Cardiac muscle cell (in vitro differentiated cells and primary cell): ENCODE results near the gene CRELD2. TPM values are rescaled to one million over a fixed set of nuclear protein-coding genes. Genes with fewer than 3 reads are reported as not detected.

Source experiments
- DNase-seq, 2 donors: peaks; one replicate each; pipeline versions ENCODE4 v3.0.0 to v3.0.0-alpha.2; 2010 to 2017; ENCODE audit warnings: low read depth in 1 of 2, low spot score in 1 of 2
- H3K27ac ChIP-seq: fragments of 200-600 bp; sonication (generic); 2 replicates; pipeline ENCODE4 v1.5.1; 2016
- H3K27me3 ChIP-seq: fragments of 200-600 bp; sonication (generic); 2 replicates; pipeline ENCODE4 v1.6.0; 2016; ENCODE audit warnings: control low read depth
- H3K36me3 ChIP-seq: fragments of 200-600 bp; sonication (generic); 2 replicates; pipeline ENCODE4 v1.5.1; 2016; ENCODE audit warnings: control low read depth
- H3K4me1 ChIP-seq: fragments of 200-600 bp; sonication (generic); 2 replicates; pipeline ENCODE4 v1.8.1; 2017; ENCODE audit warnings: low read depth, mild to moderate bottlenecking, mixed run types
- H3K4me3 ChIP-seq: fragments of 200-600 bp; sonication (generic); 2 replicates; pipeline ENCODE4 v1.5.1; 2016; ENCODE audit warnings: mild to moderate bottlenecking
- H3K9me3 ChIP-seq: fragments of 200-600 bp; sonication (generic); 2 replicates; pipeline ENCODE4 v1.5.1; 2017; ENCODE audit warnings: low read depth, mild to moderate bottlenecking, control low read depth
- polyA plus RNA-seq: library from polyadenylated mRNA; unstranded; fragments of >200 nt; fragmentation: Nextera tagmentation; extraction: Ambion mirVana; gene quantifications from 2 replicates; pipeline ENCODE4 v1.2.1, GENCODE V29; 2016
- total RNA-seq: library from RNA; depleted of rRNA; stranded (reverse); fragments of >200 nt; gene quantifications from 2 replicates; pipeline ENCODE4 v1.2.3, GENCODE V29; 2016
- TF ChIP-seq, protein P1 (sequence below): IDR thresholded peaks from 2 replicates; pipeline ENCODE4 v1.5.1; 2012; ENCODE audit warnings: low read depth, mild to moderate bottlenecking, low read length

CRELD2 gene
- total and polyA plus RNA-seq, 2 experiments from 2014 or later, result 36.0 to 112 TPM

DNA sequence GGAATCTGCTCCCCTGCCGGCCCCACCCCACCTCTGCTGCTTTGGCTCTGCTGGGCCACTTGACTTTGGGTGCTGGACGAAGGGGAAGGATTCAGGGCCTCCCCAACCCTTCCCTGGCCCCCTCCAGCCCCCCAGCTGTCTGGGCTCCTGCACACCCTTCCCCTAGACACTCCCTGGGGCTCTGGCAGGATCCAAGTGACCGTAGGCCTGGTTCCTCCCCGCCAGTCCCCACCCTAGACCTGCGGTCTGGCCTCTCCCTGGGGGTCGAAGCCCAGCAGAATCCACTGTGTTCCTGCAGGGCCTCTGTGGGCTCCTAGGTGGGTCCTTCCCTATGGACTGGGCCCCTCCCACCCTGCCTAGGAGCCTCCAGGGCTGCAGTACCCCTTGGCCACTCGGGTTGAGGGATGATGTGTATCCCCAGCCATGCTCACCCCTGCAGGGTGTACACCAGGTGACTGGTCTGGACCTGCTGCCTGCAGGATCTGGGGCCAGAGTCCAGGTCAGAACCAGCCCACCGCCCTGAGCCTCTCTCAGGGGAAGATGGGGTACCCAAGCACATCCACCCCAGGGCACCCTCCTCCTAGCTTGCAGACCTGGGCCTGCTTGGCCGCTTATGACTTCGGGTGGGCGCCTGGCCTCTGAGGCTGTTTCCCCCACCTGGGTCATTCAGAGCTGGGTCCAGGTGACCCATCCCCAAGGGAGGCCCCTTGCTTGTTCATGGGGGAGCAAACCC, 47.8 kb downstream of the CRELD2 start:
- peaks cover 32% of the 10 kb centered on the region for H3K4me1 ChIP-seq
- DNase-seq, result no peak

DNA sequence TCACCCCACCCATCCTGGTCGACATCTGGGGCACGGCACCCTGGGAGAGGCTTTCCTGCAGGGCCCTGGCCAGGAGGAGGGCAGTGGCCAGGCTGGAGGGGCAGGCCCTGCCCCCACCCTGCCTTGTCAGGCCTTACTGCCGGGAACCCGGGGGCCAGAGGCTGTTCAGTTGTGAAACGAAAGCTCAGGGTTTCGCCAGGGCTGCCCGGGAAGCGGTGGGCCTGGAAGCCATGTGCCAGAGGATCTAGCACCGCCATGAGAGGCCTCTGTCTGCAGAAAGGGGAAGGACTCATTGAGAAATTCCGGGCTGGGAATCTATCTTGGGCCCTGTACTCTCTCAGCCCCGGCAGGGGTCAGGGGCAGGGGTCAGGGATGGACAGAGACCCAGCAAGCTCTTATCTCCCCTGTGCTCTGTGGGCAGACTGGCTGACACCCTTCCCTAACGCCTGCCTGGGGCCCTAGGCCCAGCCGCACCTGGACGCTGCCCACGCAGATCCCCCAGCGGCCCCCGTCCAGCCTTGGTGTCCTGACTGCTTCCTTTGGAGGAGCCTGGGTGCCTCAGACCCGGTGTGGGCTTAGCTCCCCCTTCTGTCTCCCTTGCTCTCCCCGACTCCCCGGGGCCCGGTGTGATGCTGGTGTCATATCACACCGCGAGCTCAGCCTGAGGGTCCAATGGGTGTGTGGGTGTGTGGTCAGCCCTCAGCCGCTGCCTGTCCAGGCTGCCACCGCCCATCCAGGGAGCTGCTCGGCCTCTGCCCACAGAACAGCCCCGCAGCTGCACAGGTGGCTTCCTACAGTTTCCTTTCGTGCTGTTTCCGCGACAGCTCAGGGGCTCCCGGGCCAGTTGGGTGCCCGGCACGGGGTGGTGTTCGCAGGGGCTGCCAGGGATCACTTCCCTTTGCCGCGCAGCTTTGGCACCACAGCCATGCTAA, 48.6 kb downstream of the CRELD2 start:
- peak; percentile 61 to 76 for DNase-seq
- H3K27ac ChIP-seq, result peak overlapping the region; percentile 94

More for the DNA sequence above, 47.8 kb downstream of the CRELD2 start:
- peaks cover 11% of the 10 kb centered on the region for H3K36me3 ChIP-seq
- H3K27me3 ChIP-seq, result peaks cover 3% of the 10 kb centered on the region
- TF ChIP-seq, protein P1, sequence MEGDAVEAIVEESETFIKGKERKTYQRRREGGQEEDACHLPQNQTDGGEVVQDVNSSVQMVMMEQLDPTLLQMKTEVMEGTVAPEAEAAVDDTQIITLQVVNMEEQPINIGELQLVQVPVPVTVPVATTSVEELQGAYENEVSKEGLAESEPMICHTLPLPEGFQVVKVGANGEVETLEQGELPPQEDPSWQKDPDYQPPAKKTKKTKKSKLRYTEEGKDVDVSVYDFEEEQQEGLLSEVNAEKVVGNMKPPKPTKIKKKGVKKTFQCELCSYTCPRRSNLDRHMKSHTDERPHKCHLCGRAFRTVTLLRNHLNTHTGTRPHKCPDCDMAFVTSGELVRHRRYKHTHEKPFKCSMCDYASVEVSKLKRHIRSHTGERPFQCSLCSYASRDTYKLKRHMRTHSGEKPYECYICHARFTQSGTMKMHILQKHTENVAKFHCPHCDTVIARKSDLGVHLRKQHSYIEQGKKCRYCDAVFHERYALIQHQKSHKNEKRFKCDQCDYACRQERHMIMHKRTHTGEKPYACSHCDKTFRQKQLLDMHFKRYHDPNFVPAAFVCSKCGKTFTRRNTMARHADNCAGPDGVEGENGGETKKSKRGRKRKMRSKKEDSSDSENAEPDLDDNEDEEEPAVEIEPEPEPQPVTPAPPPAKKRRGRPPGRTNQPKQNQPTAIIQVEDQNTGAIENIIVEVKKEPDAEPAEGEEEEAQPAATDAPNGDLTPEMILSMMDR, result no peak
- peak overlapping the region; percentile 94 for H3K27ac ChIP-seq
- H3K9me3 ChIP-seq, result no peaks in the 10 kb centered on the region
- no peak overlapping the region for H3K4me3 ChIP-seq

DNA sequence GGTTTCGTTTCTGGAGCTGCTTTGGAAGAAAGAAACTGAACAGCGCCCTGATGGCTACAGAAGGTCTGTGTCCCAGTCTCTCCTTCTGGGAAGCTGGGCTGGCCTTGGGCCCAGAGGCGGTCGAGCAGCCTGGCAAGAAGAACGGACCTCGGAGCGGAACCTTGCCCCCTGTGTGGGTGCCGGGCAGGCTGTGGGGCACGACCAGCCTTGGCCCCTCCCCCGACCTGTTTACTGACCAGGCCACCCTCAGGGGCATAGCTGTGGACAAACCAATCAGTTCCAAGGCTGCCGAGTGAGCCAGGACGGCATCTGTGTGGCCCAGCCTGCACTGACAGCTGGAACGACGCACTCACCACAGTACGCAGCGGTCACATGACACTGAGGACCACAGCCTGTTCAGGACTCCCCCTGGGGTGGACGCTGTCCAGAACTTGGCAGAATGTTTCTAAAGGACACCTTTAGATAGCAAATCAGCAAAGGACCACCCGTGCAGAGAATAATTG, 49.3 kb downstream of the CRELD2 start:
- Histone ChIP-seq H3K27ac (peak overlapping the region; percentile 94), H3K36me3 (peaks cover 10% of the 10 kb centered on the region), H3K4me1 (peaks cover 32% of the 10 kb centered on the region), H3K27me3 (peaks cover 19% of the 10 kb centered on the region), H3K4me3 (no peak overlapping the region), H3K9me3 (no peaks in the 10 kb centered on the region)
- DNase-seq, result peak in 1 of 2 donors; percentile 60
- TF ChIP-seq, protein P1, result no peak

More for the DNA sequence above, 48.6 kb downstream of the CRELD2 start:
- H3K9me3 ChIP-seq, result no peaks in the 10 kb centered on the region
- TF ChIP-seq, protein P1, result no peak
- H3K27me3 ChIP-seq, result peaks cover 12% of the 10 kb centered on the region
- peaks cover 32% of the 10 kb centered on the region for H3K4me1 ChIP-seq
- peaks cover 11% of the 10 kb centered on the region for H3K36me3 ChIP-seq
- no peak overlapping the region for H3K4me3 ChIP-seq

DNA sequence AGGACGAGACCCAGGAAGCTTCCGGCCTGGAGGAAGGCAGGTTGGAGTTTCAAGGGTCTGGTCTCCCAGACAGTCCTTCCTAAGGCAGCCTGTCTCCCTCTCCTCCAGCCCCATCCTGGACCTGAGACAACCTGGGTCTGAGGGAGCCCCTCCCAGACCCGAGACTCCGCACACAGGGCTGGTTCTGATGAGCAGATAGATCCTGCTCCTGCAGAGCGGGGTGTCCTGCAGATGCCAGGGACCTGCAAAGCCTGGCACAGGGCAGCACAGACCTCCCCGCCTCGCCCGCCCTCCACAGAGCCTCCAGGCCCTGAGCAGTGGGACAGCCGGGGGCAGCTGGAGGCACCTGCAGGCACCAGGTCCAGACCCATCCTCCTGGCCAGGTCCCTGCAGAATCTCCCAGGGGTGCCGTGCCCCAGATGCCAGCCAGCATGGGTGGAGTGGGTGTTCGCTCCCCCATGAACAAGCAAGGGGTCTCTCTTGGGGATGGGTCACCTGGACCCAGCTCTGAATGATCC, 49.9 kb downstream of the CRELD2 start:
- no peak for DNase-seq
- peak overlapping the region; percentile 94 for H3K27ac ChIP-seq
- H3K9me3 ChIP-seq, result no peaks in the 10 kb centered on the region
- TF ChIP-seq, protein P1, result no peak
- H3K4me1 ChIP-seq, result peaks cover 32% of the 10 kb centered on the region
- H3K36me3 ChIP-seq, result peaks cover 4% of the 10 kb centered on the region
- peaks cover 20% of the 10 kb centered on the region for H3K27me3 ChIP-seq
- H3K4me3 ChIP-seq, result no peak overlapping the region
